Uterus (tissue), 2 donors: ENCODE measurements around the gene SLC9A1.

ENCODE experiments used
- POLR2A ChIP-seq, 2 donors: fragments of 450-650 bp; IDR thresholded peaks; one replicate each; pipeline ENCODE4 v1.6.1; 2016; ENCODE audit warnings: antibody characterized with exemption in 2 of 2, mild to moderate bottlenecking in 1 of 2, moderate library complexity in 1 of 2
- TF ChIP-seq, protein P1 (sequence below), 4 experiments: fragments of 200-600 bp in 2 of 4; fragments of 450-650 bp in 2 of 4; sonication (generic) in 2 of 4; IDR thresholded peaks; one replicate each; pipeline ENCODE4 v1.5.1; 2016 to 2019; ENCODE audit warnings: antibody characterized with exemption in 4 of 4, mild to moderate bottlenecking in 2 of 4, moderate library complexity in 1 of 4

DNA sequence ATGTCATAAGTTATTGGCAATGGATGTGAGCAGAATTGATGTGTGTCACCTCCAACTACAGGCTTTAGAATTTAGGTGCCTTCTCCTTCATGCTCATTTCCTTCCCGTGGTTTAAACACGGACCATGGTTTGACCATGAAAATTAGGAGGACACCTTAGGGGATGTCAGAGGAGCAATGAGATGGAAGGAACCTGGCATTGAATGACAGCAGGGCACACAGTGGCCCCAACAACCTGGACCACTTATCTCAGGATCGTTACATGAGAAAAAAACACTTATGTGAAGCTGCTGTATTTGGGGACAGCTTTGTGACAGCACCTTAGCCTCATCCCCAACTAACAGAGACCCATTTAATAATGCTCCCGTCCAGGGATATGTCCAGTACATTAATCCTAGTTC lies 70.8 kb downstream of the SLC9A1 start:
- TF ChIP-seq, protein P1, sequence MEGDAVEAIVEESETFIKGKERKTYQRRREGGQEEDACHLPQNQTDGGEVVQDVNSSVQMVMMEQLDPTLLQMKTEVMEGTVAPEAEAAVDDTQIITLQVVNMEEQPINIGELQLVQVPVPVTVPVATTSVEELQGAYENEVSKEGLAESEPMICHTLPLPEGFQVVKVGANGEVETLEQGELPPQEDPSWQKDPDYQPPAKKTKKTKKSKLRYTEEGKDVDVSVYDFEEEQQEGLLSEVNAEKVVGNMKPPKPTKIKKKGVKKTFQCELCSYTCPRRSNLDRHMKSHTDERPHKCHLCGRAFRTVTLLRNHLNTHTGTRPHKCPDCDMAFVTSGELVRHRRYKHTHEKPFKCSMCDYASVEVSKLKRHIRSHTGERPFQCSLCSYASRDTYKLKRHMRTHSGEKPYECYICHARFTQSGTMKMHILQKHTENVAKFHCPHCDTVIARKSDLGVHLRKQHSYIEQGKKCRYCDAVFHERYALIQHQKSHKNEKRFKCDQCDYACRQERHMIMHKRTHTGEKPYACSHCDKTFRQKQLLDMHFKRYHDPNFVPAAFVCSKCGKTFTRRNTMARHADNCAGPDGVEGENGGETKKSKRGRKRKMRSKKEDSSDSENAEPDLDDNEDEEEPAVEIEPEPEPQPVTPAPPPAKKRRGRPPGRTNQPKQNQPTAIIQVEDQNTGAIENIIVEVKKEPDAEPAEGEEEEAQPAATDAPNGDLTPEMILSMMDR (IDR thresholded peaks at IDR 0.05), result no peak
- TF ChIP-seq POLR2A (IDR thresholded peaks at IDR 0.05), result no peak
